ENCODE data around the gene ATP2A2.
A peak's percentile ranks its signal among the peaks of the same experiment; 100 is the strongest.

Gene ATP2A2

DNA sequence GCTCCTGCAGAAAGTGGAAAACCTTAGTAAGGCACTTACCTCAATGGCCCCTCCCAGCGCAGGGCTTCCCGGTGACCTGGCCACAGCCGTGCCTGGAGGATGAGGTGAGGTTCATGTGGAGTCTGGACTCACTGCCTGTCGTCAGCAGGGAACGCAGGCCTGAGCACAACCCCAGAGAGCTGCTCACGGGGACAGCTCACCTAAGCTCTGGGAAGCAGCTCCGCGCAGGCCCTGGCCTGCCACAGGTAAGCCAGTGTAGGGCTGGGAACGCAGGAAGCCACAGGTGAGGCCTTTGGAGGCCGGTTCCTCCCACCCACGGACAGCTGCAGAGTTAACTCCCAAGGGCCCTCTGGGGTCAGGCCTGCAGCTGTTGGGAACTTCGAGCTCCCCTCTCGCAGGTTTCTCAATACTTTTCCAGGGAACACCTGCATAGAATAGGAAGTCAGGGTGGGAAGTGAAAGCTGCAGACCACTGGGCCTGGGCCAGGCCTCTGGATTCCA, 89.7 kb downstream of the ATP2A2 start:
- Histone ChIP-seq H3K14ac (ENCODE audit: low read length) (no peak overlapping the region), H2AFZ (ENCODE audit: insufficient read depth, low read length, poor library complexity) (no peak overlapping the region), H3K23ac (ENCODE audit: low read length) (no peak overlapping the region), H2BK12ac (ENCODE audit: low read length) (no peak overlapping the region), H3K4me2 (ENCODE audit: low read length) (no peak overlapping the region), H2BK5ac (ENCODE audit: low read depth, low read length, poor library complexity) (no peak overlapping the region), H3K79me2 (ENCODE audit: control insufficient read depth, insufficient read depth, low read length, poor library complexity) (no peaks in the 10 kb centered on the region), H4K12ac (ENCODE audit: low read depth, low read length) (no peak overlapping the region), H3K27me3 (ENCODE audit: insufficient read depth, low read length) (no peaks in the 10 kb centered on the region), H3K18ac (ENCODE audit: low read length) (no peak overlapping the region), H4K8ac (ENCODE audit: low read depth, low read length) (no peak overlapping the region), H4K91ac (ENCODE audit: low read depth, low read length) (no peak overlapping the region), H3K79me1 (ENCODE audit: low read length) (no peaks in the 10 kb centered on the region), H3K9ac (ENCODE audit: low read length) (no peak overlapping the region), H2AK5ac (ENCODE audit: low read length) (no peak overlapping the region), H3K27ac (ENCODE audit: low read depth, low read length) (no peak overlapping the region), H3K4ac (ENCODE audit: low read depth, low read length) (no peak overlapping the region), H3K4me3 (ENCODE audit: low read depth, low read length) (no peak overlapping the region), H3K36me3 (ENCODE audit: control insufficient read depth in 1 of 2, insufficient read depth in 2 of 2, low read length in 2 of 2) (peaks cover 40 to 48% of the 10 kb centered on the region in 2 experiments), H3K4me1 (ENCODE audit: control insufficient read depth in 1 of 2, insufficient read depth in 2 of 2, low read length in 2 of 2) (peaks cover 0 to 6% of the 10 kb centered on the region in 2 experiments), H2BK120ac (ENCODE audit: insufficient read depth, low read length, poor library complexity) (no peak overlapping the region), H3K9me3 (ENCODE audit: insufficient read depth, low read depth, low read length) (no peaks in the 10 kb centered on the region)
- WGBS (ENCODE audit: extremely low coverage, insufficient coverage, insufficient read length) = no CpG with 5 or more reads among the region's 13 CpGs
- no peak for DNase-seq

GRCh38 chr12:110371408-110372055, 90.5 kb downstream of the ATP2A2 start:
- H3K4me1 ChIP-seq (ENCODE audit: control insufficient read depth in 1 of 2, insufficient read depth in 2 of 2, low read length in 2 of 2) = peaks cover 0 to 3% of the 10 kb centered on the region in 2 experiments
- no peak overlapping the region for H3K4ac ChIP-seq (ENCODE audit: low read depth, low read length)
- no peak overlapping the region for H2AFZ ChIP-seq (ENCODE audit: insufficient read depth, low read length, poor library complexity)
- no peak overlapping the region for H3K23ac ChIP-seq (ENCODE audit: low read length)
- H3K27ac ChIP-seq (ENCODE audit: low read depth, low read length) = no peak overlapping the region
- peak overlapping the region; percentile 40 for H3K4me3 ChIP-seq (ENCODE audit: low read depth, low read length)
- no CpG with 5 or more reads among the region's 13 CpGs for WGBS (ENCODE audit: extremely low coverage, insufficient coverage, insufficient read length)
- no peaks in the 10 kb centered on the region for H3K79me1 ChIP-seq (ENCODE audit: low read length)
- H3K9ac ChIP-seq (ENCODE audit: low read length) = no peak overlapping the region
- H3K14ac ChIP-seq (ENCODE audit: low read length) = no peak overlapping the region
- no peak overlapping the region for H4K8ac ChIP-seq (ENCODE audit: low read depth, low read length)
- peaks cover 42 to 52% of the 10 kb centered on the region in 2 experiments for H3K36me3 ChIP-seq (ENCODE audit: control insufficient read depth in 1 of 2, insufficient read depth in 2 of 2, low read length in 2 of 2)
- H4K12ac ChIP-seq (ENCODE audit: low read depth, low read length) = no peak overlapping the region
- H3K4me2 ChIP-seq (ENCODE audit: low read length) = no peak overlapping the region
- H2BK120ac ChIP-seq (ENCODE audit: insufficient read depth, low read length, poor library complexity) = no peak overlapping the region
- no peaks in the 10 kb centered on the region for H3K79me2 ChIP-seq (ENCODE audit: control insufficient read depth, insufficient read depth, low read length, poor library complexity)
- H2BK5ac ChIP-seq (ENCODE audit: low read depth, low read length, poor library complexity) = no peak overlapping the region
- H2BK12ac ChIP-seq (ENCODE audit: low read length) = no peak overlapping the region
- no peaks in the 10 kb centered on the region for H3K27me3 ChIP-seq (ENCODE audit: insufficient read depth, low read length)
- no peak overlapping the region for H3K18ac ChIP-seq (ENCODE audit: low read length)
- no peak overlapping the region for H2AK5ac ChIP-seq (ENCODE audit: low read length)
- H3K9me3 ChIP-seq (ENCODE audit: insufficient read depth, low read depth, low read length) = no peaks in the 10 kb centered on the region
- no peak for DNase-seq
- H4K91ac ChIP-seq (ENCODE audit: low read depth, low read length) = no peak overlapping the region

GRCh38 chr12:110372056-110372425, 91.0 kb downstream of the ATP2A2 start:
- H2AFZ ChIP-seq (ENCODE audit: insufficient read depth, low read length, poor library complexity) = no peak overlapping the region
- H3K14ac ChIP-seq (ENCODE audit: low read length) = no peak overlapping the region
- H4K12ac ChIP-seq (ENCODE audit: low read depth, low read length) = no peak overlapping the region
- no peaks in the 10 kb centered on the region for H3K79me2 ChIP-seq (ENCODE audit: control insufficient read depth, insufficient read depth, low read length, poor library complexity)
- no peaks in the 10 kb centered on the region for H3K79me1 ChIP-seq (ENCODE audit: low read length)
- no peaks in the 10 kb centered on the region for H3K4me1 ChIP-seq (ENCODE audit: control insufficient read depth in 1 of 2, insufficient read depth in 2 of 2, low read length in 2 of 2)
- H3K36me3 ChIP-seq (ENCODE audit: control insufficient read depth in 1 of 2, insufficient read depth in 2 of 2, low read length in 2 of 2) = peaks cover 43 to 53% of the 10 kb centered on the region in 2 experiments
- H3K27ac ChIP-seq (ENCODE audit: low read depth, low read length) = no peak overlapping the region
- H3K9me3 ChIP-seq (ENCODE audit: insufficient read depth, low read depth, low read length) = no peaks in the 10 kb centered on the region
- H2BK12ac ChIP-seq (ENCODE audit: low read length) = no peak overlapping the region
- peak overlapping the region; percentile 40 for H3K4me3 ChIP-seq (ENCODE audit: low read depth, low read length)
- no CpG with 5 or more reads among the region's 7 CpGs for WGBS (ENCODE audit: extremely low coverage, insufficient coverage, insufficient read length)
- H2AK5ac ChIP-seq (ENCODE audit: low read length) = no peak overlapping the region
- no peak overlapping the region for H2BK120ac ChIP-seq (ENCODE audit: insufficient read depth, low read length, poor library complexity)
- H4K8ac ChIP-seq (ENCODE audit: low read depth, low read length) = no peak overlapping the region
- no peak overlapping the region for H3K18ac ChIP-seq (ENCODE audit: low read length)
- H3K23ac ChIP-seq (ENCODE audit: low read length) = no peak overlapping the region
- H2BK5ac ChIP-seq (ENCODE audit: low read depth, low read length, poor library complexity) = no peak overlapping the region
- no peak overlapping the region for H4K91ac ChIP-seq (ENCODE audit: low read depth, low read length)
- H3K4me2 ChIP-seq (ENCODE audit: low read length) = no peak overlapping the region
- DNase-seq = no peak
- H3K27me3 ChIP-seq (ENCODE audit: insufficient read depth, low read length) = no peaks in the 10 kb centered on the region
- H3K4ac ChIP-seq (ENCODE audit: low read depth, low read length) = no peak overlapping the region
- H3K9ac ChIP-seq (ENCODE audit: low read length) = no peak overlapping the region

- Histone ChIP-seq H2BK120ac (ENCODE audit: insufficient read depth, low read length, poor library complexity) (no peak overlapping the region), H3K18ac (ENCODE audit: low read length) (no peak overlapping the region), H3K9ac (ENCODE audit: low read length) (no peak overlapping the region), H3K4ac (ENCODE audit: low read depth, low read length) (no peak overlapping the region), H3K36me3 (ENCODE audit: control insufficient read depth in 1 of 2, insufficient read depth in 2 of 2, low read length in 2 of 2) (peaks cover 43 to 63% of the 10 kb centered on the region in 2 experiments), H2AK5ac (ENCODE audit: low read length) (no peak overlapping the region), H3K14ac (ENCODE audit: low read length) (no peak overlapping the region), H2BK5ac (ENCODE audit: low read depth, low read length, poor library complexity) (no peak overlapping the region), H4K91ac (ENCODE audit: low read depth, low read length) (no peak overlapping the region), H4K8ac (ENCODE audit: low read depth, low read length) (no peak overlapping the region), H3K79me2 (ENCODE audit: control insufficient read depth, insufficient read depth, low read length, poor library complexity) (no peaks in the 10 kb centered on the region), H2AFZ (ENCODE audit: insufficient read depth, low read length, poor library complexity) (no peak overlapping the region), H3K9me3 (ENCODE audit: insufficient read depth, low read depth, low read length) (no peaks in the 10 kb centered on the region), H3K27me3 (ENCODE audit: insufficient read depth, low read length) (no peaks in the 10 kb centered on the region), H3K23ac (ENCODE audit: low read length) (no peak overlapping the region), H3K4me1 (ENCODE audit: control insufficient read depth in 1 of 2, insufficient read depth in 2 of 2, low read length in 2 of 2) (no peaks in the 10 kb centered on the region), H2BK12ac (ENCODE audit: low read length) (no peak overlapping the region), H3K4me3 (ENCODE audit: low read depth, low read length) (no peak overlapping the region), H3K79me1 (ENCODE audit: low read length) (no peaks in the 10 kb centered on the region), H3K27ac (ENCODE audit: low read depth, low read length) (no peak overlapping the region), H3K4me2 (ENCODE audit: low read length) (no peak overlapping the region), H4K12ac (ENCODE audit: low read depth, low read length) (no peak overlapping the region)
- no peak for DNase-seq
- WGBS (ENCODE audit: extremely low coverage, insufficient coverage, insufficient read length) = no CpG with 5 or more reads among the region's 4 CpGs
These were observed 92.0 kb downstream of the ATP2A2 start for GRCh38 chr12:110373025-110373424.

All from trophoblast cell (in vitro differentiated cells and primary cell).